Neuronal stem cell (in vitro differentiated cells): Measurements from ENCODE around the gene COL25A1.
A peak's percentile ranks its signal among the peaks of the same experiment; 100 is the strongest.
"Not testable (repeated sequence)": the region's sequence is repeated elsewhere in the genome, so short reads cannot be mapped to it uniquely, and the experiment has no call there.

ENCODE experiments used
- DNase-seq: peaks from one replicate; pipeline ENCODE4 v3.0.0-alpha.2; 2013; ENCODE audit warnings: low spot score
- H2AFZ ChIP-seq: one replicate; pipeline ENCODE4 v1.6.1; 2013; ENCODE audit warnings: mild to moderate bottlenecking, low read length, inconsistent platforms
- H2AK5ac ChIP-seq: 2 replicates; pipeline ENCODE4 v1.6.1; 2013; ENCODE audit warnings: low read depth, mild to moderate bottlenecking, inconsistent platforms, low read length, moderate library complexity, mixed read lengths
- H2BK120ac ChIP-seq: 2 replicates; pipeline ENCODE4 v1.6.1; 2013; ENCODE audit warnings: low read depth, mild to moderate bottlenecking, inconsistent platforms, low read length, moderate library complexity, mixed read lengths
- H2BK12ac ChIP-seq: one replicate; pipeline ENCODE4 v1.6.1; 2013; ENCODE audit warnings: low read length, inconsistent platforms
- H2BK15ac ChIP-seq: 2 replicates; pipeline ENCODE4 v1.6.1; 2013; ENCODE audit warnings: mild to moderate bottlenecking, low read length, inconsistent platforms, mixed read lengths
- H2BK5ac ChIP-seq: one replicate; pipeline ENCODE4 v1.6.1; 2013; ENCODE audit warnings: inconsistent platforms, mild to moderate bottlenecking, low read length, moderate library complexity
- H3K14ac ChIP-seq: one replicate; pipeline ENCODE4 v1.6.1; 2013; ENCODE audit warnings: low read length, inconsistent platforms
- H3K18ac ChIP-seq: 2 replicates; pipeline ENCODE4 v1.6.1; 2013; ENCODE audit warnings: low read length, inconsistent platforms
- H3K23ac ChIP-seq: 2 replicates; pipeline ENCODE4 v1.6.1; 2013; ENCODE audit warnings: low read depth, mild to moderate bottlenecking, mixed read lengths, low read length, inconsistent platforms; ENCODE audit not compliant: poor library complexity
- H3K27ac ChIP-seq: replicated peaks from 3 replicates; pipeline ENCODE4 v1.5.1; 2013; ENCODE audit warnings: low read length, inconsistent platforms
- H3K27me3 ChIP-seq, 3 experiments: 2 replicates each; pipeline ENCODE4 v1.6.1; 2013; ENCODE audit warnings: low read length in 3 of 3, mild to moderate bottlenecking in 2 of 3, inconsistent platforms in 1 of 3, low read depth in 1 of 3, mixed read lengths in 1 of 3, moderate library complexity in 1 of 3; ENCODE audit not compliant: control insufficient read depth in 3 of 3, insufficient read depth in 3 of 3
- H3K36me3 ChIP-seq, 2 donors: replicated peaks in 1 of 2; 2 replicates each; pipeline ENCODE4 v1.6.1; 2013; ENCODE audit warnings: low read length in 2 of 2; ENCODE audit not compliant: control insufficient read depth in 2 of 2, insufficient read depth in 2 of 2
- H3K4ac ChIP-seq: 2 replicates; pipeline ENCODE4 v1.6.1; 2013; ENCODE audit warnings: inconsistent platforms, mild to moderate bottlenecking, low read length, moderate library complexity
- H3K4me1 ChIP-seq, 2 donors: 1 replicate in 1 of 2; 2 replicates in 1 of 2; pipeline ENCODE4 v1.6.1; 2013; ENCODE audit warnings: low read length in 2 of 2, low read depth in 1 of 2; ENCODE audit not compliant: control insufficient read depth in 2 of 2, insufficient read depth in 1 of 2
- H3K4me2 ChIP-seq: one replicate; pipeline ENCODE4 v1.6.1; 2013; ENCODE audit warnings: mild to moderate bottlenecking, low read length, inconsistent platforms; ENCODE audit not compliant: insufficient read depth, poor library complexity, severe bottlenecking
- H3K4me3 ChIP-seq, 2 donors: 2 replicates each; pipeline ENCODE4 v1.5.1; 2013; ENCODE audit warnings: low read length in 2 of 2, mild to moderate bottlenecking in 2 of 2, inconsistent platforms in 1 of 2, moderate library complexity in 1 of 2
- H3K79me1 ChIP-seq: one replicate; pipeline ENCODE4 v1.6.1; 2013; ENCODE audit warnings: low read depth, mild to moderate bottlenecking, inconsistent platforms, low read length, moderate library complexity
- H3K9ac ChIP-seq: one replicate; pipeline ENCODE4 v1.6.1; 2013; ENCODE audit warnings: mild to moderate bottlenecking, low read depth, low read length, inconsistent platforms; ENCODE audit not compliant: poor library complexity
- H3K9me3 ChIP-seq, 2 donors: replicated peaks in 1 of 2; 2 replicates each; pipeline versions ENCODE3 to v1.6.1; 2013; ENCODE audit warnings: low read length in 2 of 2, mild to moderate bottlenecking in 2 of 2, inconsistent platforms in 1 of 2, low read depth in 1 of 2, mixed read lengths in 1 of 2, moderate library complexity in 1 of 2; ENCODE audit not compliant: control insufficient read depth in 2 of 2, insufficient read depth in 1 of 2
- H4K8ac ChIP-seq: one replicate; pipeline ENCODE4 v1.6.1; 2013; ENCODE audit warnings: low read depth, mild to moderate bottlenecking, inconsistent platforms, low read length, moderate library complexity
- H4K91ac ChIP-seq: one replicate; pipeline ENCODE4 v1.6.1; 2013; ENCODE audit warnings: low read length, low read depth, mild to moderate bottlenecking, inconsistent platforms; ENCODE audit not compliant: poor library complexity
- WGBS, 2 donors: extraction: QIAGEN DNeasy Blood & Tissue Kit; methylation state at CpG; one replicate each; pipeline ENCODE4 v1.1.7; 2013; ENCODE audit warnings: missing lambda C conversion rate in 2 of 2, mixed read lengths in 1 of 2; ENCODE audit not compliant: insufficient read length in 2 of 2, insufficient replicate concordance in 1 of 2; ENCODE audit errors: extremely low coverage in 2 of 2; 5-methylcytosine and 5-hydroxymethylcytosine counted together

COL25A1 gene

GRCh38 chr4:108984495-108984894 lies 318.0 kb downstream of the COL25A1 start:
- not testable (repeated sequence) for H3K36me3 ChIP-seq, H3K9me3 ChIP-seq, H3K4ac ChIP-seq, H2BK15ac ChIP-seq, H3K27me3 ChIP-seq, H3K18ac ChIP-seq, H3K4me1 ChIP-seq, H2BK12ac ChIP-seq, H3K27ac ChIP-seq, H3K23ac ChIP-seq, H2BK5ac ChIP-seq, H4K91ac ChIP-seq, H2BK120ac ChIP-seq, DNase-seq, H3K4me2 ChIP-seq, H2AK5ac ChIP-seq, H3K79me1 ChIP-seq, H3K4me3 ChIP-seq, H3K14ac ChIP-seq, H2AFZ ChIP-seq, H4K8ac ChIP-seq, H3K9ac ChIP-seq
- WGBS, 2 donors, result no CpG with 5 or more reads among the region's 30 CpGs

DNA sequence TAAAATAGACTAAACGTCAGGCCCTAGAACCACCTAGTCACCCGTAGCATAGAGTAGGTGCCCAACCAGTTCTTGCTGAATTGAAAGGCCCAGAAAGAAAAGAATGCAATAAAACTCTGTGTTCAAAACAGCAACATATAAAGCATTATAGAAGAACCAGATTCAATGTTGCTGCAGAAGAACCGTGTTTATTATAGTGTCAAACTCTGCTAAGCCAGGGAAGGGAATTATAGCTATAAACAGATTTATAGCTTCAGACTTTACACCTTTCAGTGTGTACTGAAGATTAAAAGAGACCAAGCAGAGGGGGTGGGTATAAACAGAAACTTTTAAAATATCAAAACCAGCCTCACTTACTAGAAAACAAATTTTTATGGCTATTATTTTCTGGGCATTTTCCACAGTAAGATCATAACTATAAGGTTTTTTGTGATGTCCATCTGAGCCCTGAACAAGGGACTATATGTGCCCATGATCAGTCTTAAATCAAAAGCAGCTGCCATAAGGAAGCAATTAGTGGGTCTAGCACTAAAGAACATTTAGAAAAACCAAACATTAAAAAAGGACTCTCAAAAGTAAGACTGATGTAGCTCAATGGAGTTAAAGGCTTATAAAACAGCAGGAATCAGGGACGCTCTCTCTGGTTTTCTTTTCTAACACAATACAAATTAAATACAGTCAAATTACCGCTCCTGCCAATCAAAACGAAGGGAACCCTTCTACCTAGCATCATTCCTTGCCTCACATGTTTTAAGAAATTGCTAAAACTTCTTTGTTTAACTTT lies 319.9 kb downstream of the COL25A1 start:
- Histone ChIP-seq H3K4me1 (no peaks in the 10 kb centered on the region), H2BK15ac (no peak overlapping the region), H3K14ac (no peak overlapping the region), H4K91ac (no peak overlapping the region), H3K23ac (no peak overlapping the region), H2BK12ac (no peak overlapping the region), H2BK120ac (no peak overlapping the region), H3K4me2 (no peak overlapping the region), H3K79me1 (no peaks in the 10 kb centered on the region), H4K8ac (no peak overlapping the region), H3K18ac (no peak overlapping the region), H3K4ac (no peak overlapping the region), H3K27me3 (no peaks in the 10 kb centered on the region), H3K9me3 (no peaks in the 10 kb centered on the region), H3K36me3 (no peaks in the 10 kb centered on the region), H3K4me3 (no peak overlapping the region), H2AK5ac (no peak overlapping the region), H2BK5ac (no peak overlapping the region), H3K9ac (no peak overlapping the region), H3K27ac (no peak overlapping the region), H2AFZ (no peak overlapping the region)
- DNase-seq, result no peak
- no CpG with 5 or more reads among the region's 6 CpGs for WGBS, 2 donors

DNA sequence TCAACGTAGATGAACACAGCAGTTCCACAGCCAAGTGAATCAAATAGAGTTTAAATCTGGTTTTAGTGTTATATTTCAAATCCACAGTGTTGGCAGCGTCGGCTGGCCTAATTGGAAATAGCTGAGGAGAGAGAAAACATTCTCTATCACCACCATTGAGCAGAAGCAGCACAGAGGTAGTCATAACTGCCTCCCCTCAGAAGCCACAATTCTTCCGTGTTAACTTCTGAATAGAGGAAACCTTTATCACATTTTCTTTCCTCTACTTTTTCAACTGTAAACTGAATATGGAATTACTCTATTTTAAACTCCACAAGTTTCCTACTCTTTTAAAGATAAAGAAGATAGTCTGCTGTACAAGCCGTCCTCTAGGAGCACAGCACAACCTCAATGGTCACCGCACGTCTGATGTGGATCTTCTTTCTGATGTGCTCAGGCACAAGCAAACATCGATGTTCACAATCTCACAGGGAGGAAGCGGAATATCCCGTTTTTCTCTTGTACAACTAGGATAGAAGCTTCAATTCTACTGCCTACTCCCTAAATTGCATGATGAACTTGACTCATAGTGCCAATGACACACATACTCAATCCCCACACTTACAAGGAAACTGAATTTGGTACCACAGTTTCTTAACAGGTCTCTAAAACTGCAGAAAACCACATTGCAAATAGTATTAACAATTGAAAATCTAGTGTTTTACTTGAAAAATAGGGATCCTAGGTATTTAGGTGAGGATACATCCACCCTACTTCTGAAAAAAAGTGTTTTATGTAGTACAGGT lies 321.8 kb downstream of the COL25A1 start:
- H3K79me1 ChIP-seq, result no peaks in the 10 kb centered on the region
- no peak overlapping the region for H3K14ac ChIP-seq
- no peak overlapping the region for H3K4me2 ChIP-seq
- no peak overlapping the region for H2BK5ac ChIP-seq
- H2BK120ac ChIP-seq, result no peak overlapping the region
- no peak overlapping the region for H3K27ac ChIP-seq
- H3K27me3 ChIP-seq, result no peaks in the 10 kb centered on the region
- no peak overlapping the region for H3K23ac ChIP-seq
- no peak overlapping the region for H4K91ac ChIP-seq
- H3K18ac ChIP-seq, result no peak overlapping the region
- no peak overlapping the region for H2AK5ac ChIP-seq
- H2AFZ ChIP-seq, result no peak overlapping the region
- no peak overlapping the region for H3K9ac ChIP-seq
- no peak overlapping the region for H2BK12ac ChIP-seq
- H3K4me1 ChIP-seq, result no peaks in the 10 kb centered on the region
- no peak overlapping the region for H4K8ac ChIP-seq
- H3K9me3 ChIP-seq, result no peaks in the 10 kb centered on the region
- H3K4me3 ChIP-seq, result no peak overlapping the region
- H3K36me3 ChIP-seq, result no peaks in the 10 kb centered on the region
- DNase-seq, result no peak
- WGBS, 2 donors, result no CpG with 5 or more reads among the region's 10 CpGs
- H2BK15ac ChIP-seq, result no peak overlapping the region
- no peak overlapping the region for H3K4ac ChIP-seq

DNA sequence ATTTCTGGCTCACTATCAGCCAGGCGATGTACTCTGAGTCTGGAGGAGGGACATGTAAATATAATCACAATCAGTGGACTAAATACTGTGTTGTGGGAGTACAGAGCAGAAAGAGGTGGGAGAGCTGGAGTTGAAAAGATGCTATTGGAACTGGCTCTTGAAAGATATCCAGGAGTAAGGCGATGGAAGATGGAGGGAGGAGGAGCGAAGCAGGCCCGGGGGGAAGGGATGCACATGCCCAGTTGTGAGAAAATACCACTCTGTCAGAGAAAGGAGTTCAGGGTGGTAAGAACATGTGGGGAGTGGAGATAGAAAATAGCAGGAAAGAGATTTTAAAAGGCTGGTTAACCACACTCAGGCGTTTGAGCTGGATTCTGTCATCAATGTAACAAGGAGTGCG lies 322.7 kb downstream of the COL25A1 start:
- Histone ChIP-seq H3K23ac (no peak overlapping the region), H3K36me3 (no peaks in the 10 kb centered on the region), H3K4me2 (no peak overlapping the region), H2AFZ (peak overlapping the region; percentile 27), H3K18ac (no peak overlapping the region), H3K9me3 (no peaks in the 10 kb centered on the region), H3K4me1 (no peaks in the 10 kb centered on the region), H2BK5ac (no peak overlapping the region), H2BK15ac (no peak overlapping the region), H3K4ac (no peak overlapping the region), H3K4me3 (no peak overlapping the region), H3K79me1 (no peaks in the 10 kb centered on the region), H4K91ac (no peak overlapping the region), H3K14ac (no peak overlapping the region), H3K9ac (no peak overlapping the region), H2BK12ac (no peak overlapping the region), H3K27me3 (no peaks in the 10 kb centered on the region), H2BK120ac (no peak overlapping the region), H3K27ac (no peak overlapping the region), H2AK5ac (no peak overlapping the region), H4K8ac (no peak overlapping the region)
- no peak for DNase-seq
- WGBS, 2 donors, result no CpG with 5 or more reads among the region's 6 CpGs
